ENCODE data around the gene FAIM2.

DNA sequence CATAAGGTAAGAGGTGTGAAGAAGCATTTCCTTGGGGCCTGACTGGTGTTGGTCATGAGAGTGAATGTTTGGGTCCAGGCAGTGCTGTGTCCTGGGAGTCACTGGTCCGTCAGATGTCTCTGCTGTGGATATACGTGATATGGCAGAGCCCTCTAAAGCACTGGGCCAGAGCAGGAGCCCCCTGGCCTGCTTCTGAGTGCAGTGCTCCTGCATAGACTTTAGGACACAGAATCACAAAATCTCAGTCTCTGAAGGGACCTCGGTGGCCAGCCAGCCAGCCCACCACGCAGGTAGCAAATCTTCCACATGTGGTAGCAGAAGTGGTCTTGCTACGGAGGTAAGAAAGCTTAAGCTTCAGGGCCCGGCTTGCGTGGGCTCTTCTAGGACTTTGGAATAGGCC lies 28.3 kb upstream of the FAIM2 start:
- TF ChIP-seq, protein P1, sequence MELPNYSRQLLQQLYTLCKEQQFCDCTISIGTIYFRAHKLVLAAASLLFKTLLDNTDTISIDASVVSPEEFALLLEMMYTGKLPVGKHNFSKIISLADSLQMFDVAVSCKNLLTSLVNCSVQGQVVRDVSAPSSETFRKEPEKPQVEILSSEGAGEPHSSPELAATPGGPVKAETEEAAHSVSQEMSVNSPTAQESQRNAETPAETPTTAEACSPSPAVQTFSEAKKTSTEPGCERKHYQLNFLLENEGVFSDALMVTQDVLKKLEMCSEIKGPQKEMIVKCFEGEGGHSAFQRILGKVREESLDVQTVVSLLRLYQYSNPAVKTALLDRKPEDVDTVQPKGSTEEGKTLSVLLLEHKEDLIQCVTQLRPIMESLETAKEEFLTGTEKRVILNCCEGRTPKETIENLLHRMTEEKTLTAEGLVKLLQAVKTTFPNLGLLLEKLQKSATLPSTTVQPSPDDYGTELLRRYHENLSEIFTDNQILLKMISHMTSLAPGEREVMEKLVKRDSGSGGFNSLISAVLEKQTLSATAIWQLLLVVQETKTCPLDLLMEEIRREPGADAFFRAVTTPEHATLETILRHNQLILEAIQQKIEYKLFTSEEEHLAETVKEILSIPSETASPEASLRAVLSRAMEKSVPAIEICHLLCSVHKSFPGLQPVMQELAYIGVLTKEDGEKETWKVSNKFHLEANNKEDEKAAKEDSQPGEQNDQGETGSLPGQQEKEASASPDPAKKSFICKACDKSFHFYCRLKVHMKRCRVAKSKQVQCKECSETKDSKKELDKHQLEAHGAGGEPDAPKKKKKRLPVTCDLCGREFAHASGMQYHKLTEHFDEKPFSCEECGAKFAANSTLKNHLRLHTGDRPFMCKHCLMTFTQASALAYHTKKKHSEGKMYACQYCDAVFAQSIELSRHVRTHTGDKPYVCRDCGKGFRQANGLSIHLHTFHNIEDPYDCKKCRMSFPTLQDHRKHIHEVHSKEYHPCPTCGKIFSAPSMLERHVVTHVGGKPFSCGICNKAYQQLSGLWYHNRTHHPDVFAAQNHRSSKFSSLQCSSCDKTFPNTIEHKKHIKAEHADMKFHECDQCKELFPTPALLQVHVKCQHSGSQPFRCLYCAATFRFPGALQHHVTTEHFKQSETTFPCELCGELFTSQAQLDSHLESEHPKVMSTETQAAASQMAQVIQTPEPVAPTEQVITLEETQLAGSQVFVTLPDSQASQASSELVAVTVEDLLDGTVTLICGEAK (IDR thresholded peaks at IDR 0.05; ENCODE audit: borderline replicate concordance): no peak
- TF ChIP-seq POLR2A (IDR thresholded peaks at IDR 0.05; ENCODE audit: low read depth, low read length) (no peak), RAD21 (IDR thresholded peaks at IDR 0.05; ENCODE audit: insufficient read depth, low read depth, low read length) (no peak), BHLHE40 (IDR thresholded peaks at IDR 0.05; ENCODE audit: borderline replicate concordance in 1 of 2, low read depth in 2 of 2, low read length in 1 of 2) (no peak), ZNF24 (IDR thresholded peaks at IDR 0.05) (no peak), CHD4 (IDR thresholded peaks at IDR 0.05) (no peak), FOXM1 (IDR thresholded peaks at IDR 0.05; ENCODE audit: low read depth, low read length) (no peak), RCOR1 (conservative IDR thresholded peaks at IDR 0.05; ENCODE audit: low read depth, low read length) (no peak)
- TF ChIP-seq, protein P2, sequence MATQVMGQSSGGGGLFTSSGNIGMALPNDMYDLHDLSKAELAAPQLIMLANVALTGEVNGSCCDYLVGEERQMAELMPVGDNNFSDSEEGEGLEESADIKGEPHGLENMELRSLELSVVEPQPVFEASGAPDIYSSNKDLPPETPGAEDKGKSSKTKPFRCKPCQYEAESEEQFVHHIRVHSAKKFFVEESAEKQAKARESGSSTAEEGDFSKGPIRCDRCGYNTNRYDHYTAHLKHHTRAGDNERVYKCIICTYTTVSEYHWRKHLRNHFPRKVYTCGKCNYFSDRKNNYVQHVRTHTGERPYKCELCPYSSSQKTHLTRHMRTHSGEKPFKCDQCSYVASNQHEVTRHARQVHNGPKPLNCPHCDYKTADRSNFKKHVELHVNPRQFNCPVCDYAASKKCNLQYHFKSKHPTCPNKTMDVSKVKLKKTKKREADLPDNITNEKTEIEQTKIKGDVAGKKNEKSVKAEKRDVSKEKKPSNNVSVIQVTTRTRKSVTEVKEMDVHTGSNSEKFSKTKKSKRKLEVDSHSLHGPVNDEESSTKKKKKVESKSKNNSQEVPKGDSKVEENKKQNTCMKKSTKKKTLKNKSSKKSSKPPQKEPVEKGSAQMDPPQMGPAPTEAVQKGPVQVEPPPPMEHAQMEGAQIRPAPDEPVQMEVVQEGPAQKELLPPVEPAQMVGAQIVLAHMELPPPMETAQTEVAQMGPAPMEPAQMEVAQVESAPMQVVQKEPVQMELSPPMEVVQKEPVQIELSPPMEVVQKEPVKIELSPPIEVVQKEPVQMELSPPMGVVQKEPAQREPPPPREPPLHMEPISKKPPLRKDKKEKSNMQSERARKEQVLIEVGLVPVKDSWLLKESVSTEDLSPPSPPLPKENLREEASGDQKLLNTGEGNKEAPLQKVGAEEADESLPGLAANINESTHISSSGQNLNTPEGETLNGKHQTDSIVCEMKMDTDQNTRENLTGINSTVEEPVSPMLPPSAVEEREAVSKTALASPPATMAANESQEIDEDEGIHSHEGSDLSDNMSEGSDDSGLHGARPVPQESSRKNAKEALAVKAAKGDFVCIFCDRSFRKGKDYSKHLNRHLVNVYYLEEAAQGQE (IDR thresholded peaks at IDR 0.05; ENCODE audit: low read depth, low read length): no peak
- TF ChIP-seq, protein P3, sequence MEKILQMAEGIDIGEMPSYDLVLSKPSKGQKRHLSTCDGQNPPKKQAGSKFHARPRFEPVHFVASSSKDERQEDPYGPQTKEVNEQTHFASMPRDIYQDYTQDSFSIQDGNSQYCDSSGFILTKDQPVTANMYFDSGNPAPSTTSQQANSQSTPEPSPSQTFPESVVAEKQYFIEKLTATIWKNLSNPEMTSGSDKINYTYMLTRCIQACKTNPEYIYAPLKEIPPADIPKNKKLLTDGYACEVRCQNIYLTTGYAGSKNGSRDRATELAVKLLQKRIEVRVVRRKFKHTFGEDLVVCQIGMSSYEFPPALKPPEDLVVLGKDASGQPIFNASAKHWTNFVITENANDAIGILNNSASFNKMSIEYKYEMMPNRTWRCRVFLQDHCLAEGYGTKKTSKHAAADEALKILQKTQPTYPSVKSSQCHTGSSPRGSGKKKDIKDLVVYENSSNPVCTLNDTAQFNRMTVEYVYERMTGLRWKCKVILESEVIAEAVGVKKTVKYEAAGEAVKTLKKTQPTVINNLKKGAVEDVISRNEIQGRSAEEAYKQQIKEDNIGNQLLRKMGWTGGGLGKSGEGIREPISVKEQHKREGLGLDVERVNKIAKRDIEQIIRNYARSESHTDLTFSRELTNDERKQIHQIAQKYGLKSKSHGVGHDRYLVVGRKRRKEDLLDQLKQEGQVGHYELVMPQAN (conservative IDR thresholded peaks at IDR 0.05): no peak
- TF ChIP-seq, protein P4, sequence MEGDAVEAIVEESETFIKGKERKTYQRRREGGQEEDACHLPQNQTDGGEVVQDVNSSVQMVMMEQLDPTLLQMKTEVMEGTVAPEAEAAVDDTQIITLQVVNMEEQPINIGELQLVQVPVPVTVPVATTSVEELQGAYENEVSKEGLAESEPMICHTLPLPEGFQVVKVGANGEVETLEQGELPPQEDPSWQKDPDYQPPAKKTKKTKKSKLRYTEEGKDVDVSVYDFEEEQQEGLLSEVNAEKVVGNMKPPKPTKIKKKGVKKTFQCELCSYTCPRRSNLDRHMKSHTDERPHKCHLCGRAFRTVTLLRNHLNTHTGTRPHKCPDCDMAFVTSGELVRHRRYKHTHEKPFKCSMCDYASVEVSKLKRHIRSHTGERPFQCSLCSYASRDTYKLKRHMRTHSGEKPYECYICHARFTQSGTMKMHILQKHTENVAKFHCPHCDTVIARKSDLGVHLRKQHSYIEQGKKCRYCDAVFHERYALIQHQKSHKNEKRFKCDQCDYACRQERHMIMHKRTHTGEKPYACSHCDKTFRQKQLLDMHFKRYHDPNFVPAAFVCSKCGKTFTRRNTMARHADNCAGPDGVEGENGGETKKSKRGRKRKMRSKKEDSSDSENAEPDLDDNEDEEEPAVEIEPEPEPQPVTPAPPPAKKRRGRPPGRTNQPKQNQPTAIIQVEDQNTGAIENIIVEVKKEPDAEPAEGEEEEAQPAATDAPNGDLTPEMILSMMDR (IDR thresholded peaks at IDR 0.05 in 2 of 3, conservative IDR thresholded peaks at IDR 0.05 in 1 of 3; ENCODE audit: control insufficient read depth in 2 of 3, extremely low read depth in 1 of 3, insufficient read depth in 1 of 3, low read depth in 3 of 3, low read length in 3 of 3): no peak
- TF ChIP-seq, protein P5, sequence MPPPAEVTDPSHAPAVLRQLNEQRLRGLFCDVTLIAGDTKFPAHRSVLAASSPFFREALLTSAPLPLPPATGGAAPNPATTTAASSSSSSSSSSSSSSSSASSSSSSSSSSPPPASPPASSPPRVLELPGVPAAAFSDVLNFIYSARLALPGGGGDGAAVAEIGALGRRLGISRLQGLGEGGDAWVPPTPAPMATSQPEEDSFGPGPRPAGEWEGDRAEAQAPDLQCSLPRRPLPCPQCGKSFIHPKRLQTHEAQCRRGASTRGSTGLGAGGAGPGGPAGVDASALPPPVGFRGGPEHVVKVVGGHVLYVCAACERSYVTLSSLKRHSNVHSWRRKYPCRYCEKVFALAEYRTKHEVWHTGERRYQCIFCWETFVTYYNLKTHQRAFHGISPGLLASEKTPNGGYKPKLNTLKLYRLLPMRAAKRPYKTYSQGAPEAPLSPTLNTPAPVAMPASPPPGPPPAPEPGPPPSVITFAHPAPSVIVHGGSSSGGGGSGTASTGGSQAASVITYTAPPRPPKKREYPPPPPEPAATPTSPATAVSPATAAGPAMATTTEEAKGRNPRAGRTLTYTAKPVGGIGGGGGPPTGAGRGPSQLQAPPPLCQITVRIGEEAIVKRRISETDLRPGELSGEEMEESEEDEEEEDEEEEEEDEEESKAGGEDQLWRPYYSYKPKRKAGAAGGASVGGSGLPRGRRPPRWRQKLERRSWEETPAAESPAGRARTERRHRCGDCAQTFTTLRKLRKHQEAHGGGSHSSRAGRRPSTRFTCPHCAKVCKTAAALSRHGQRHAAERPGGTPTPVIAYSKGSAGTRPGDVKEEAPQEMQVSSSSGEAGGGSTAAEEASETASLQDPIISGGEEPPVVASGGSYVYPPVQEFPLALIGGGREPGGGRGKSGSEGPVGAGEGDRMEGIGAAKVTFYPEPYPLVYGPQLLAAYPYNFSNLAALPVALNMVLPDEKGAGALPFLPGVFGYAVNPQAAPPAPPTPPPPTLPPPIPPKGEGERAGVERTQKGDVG (CRISPR knock-in tag; IDR thresholded peaks at IDR 0.05): no peak

Measured in GM12878 (cell line).